Loucy (cell line): ENCODE data around the gene AFTPH.

Experiments
- CTCF ChIP-seq: fragments of 200-600 bp; sonication (generic); conservative IDR thresholded peaks from 2 replicates; pipeline ENCODE4 v1.5.1; 2014; ENCODE audit warnings: mild to moderate bottlenecking, antibody characterized with exemption, low read length
- EZH2phosphoT487 ChIP-seq: fragments of 200-600 bp; IDR thresholded peaks from 2 replicates; pipeline ENCODE4 v1.6.1; 2018; ENCODE audit warnings: antibody characterized with exemption, mild to moderate bottlenecking, moderate library complexity, borderline replicate concordance

DNA sequence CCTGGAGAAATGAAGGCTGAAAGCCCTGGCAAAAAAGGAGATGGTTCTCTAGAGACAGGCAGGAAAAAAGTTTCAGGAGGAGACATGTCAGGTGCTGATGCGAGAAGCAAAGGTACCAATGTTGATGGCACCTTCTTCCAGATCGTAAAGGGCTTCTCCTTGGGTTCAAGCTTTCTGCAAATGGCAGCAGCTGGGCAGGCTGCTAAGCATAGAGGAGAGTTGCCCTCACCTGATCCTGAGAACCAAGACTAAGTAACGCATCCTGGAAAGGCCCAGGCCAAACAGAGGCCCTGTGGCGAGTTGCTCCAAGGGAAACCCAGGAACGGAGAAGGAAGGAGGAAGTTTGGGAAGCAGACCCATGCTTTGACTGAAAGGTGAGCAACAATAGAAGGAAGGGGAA lies 23.6 kb upstream of the AFTPH start:
- TF ChIP-seq CTCF = no peak
- TF ChIP-seq EZH2phosphoT487 = no peak
